Measurements from ENCODE around the gene UGT1A6.

Gene UGT1A6

GRCh38 chr2:233807215-233807865, 114.7 kb downstream of the UGT1A6 start:
- H3K4me3 ChIP-seq (ENCODE audit: low read length): no peak overlapping the region
- no peak for TF ChIP-seq CTCF (IDR thresholded peaks at IDR 0.05; ENCODE audit: insufficient read depth, low read depth, low read length, missing control alignments)
- DNase-seq (ENCODE audit: low read depth): no peak

GRCh38 chr2:233807966-233808935, 115.6 kb downstream of the UGT1A6 start:
- TF ChIP-seq CTCF (IDR thresholded peaks at IDR 0.05; ENCODE audit: insufficient read depth, low read depth, low read length, missing control alignments): no peak
- DNase-seq (ENCODE audit: low read depth): no peak
- H3K4me3 ChIP-seq (ENCODE audit: low read length): no peak overlapping the region

DNA sequence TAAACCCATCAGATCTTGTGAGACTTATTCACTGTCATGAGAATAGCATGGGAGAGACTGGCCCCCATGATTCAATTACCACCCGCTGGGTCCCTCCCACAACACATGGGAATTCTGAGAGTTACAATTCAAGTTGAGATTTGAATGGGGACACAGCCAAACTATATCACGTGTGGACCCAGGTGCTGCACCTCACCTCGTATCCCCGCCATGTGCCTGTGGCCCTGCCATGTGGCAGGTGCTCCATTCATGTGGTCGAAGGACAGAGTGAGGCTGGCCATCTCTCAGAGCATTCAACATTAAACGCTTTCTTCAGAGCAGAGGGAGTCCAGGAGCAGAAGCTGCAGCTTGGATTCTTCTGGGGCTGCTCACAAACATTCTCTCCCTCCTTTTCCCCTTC, 117.7 kb downstream of the UGT1A6 start:
- no peak for TF ChIP-seq CTCF (IDR thresholded peaks at IDR 0.05; ENCODE audit: insufficient read depth, low read depth, low read length, missing control alignments)
- no peak for DNase-seq (ENCODE audit: low read depth)
- no peak overlapping the region for H3K4me3 ChIP-seq (ENCODE audit: low read length)

DNA sequence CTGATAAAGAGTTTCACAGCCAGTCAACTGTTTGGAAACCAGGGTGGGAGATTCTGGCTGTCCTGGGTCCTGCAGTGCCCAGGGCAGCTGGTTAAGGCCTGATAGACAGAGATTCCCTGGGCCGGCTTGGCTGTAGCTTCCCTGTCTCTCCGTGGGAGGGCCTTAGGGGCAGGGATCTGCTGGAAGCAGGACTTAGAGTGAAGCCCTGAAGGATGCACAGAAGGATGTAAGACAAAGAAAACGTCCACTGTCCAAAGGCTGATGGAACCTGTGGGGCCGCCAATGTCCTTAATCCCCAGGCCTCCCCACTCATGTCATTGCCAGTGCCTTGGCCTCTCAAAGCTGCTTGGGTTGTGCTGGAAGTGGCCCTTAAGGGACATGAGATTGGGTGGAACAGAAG, 118.4 kb downstream of the UGT1A6 start:
- no peak overlapping the region for H3K4me3 ChIP-seq (ENCODE audit: low read length)
- TF ChIP-seq CTCF (IDR thresholded peaks at IDR 0.05; ENCODE audit: insufficient read depth, low read depth, low read length, missing control alignments): no peak
- DNase-seq (ENCODE audit: low read depth): no peak

- no peak overlapping the region for H3K4me3 ChIP-seq (ENCODE audit: low read length)
- no peak for DNase-seq (ENCODE audit: low read depth)
- no peak for TF ChIP-seq CTCF (IDR thresholded peaks at IDR 0.05; ENCODE audit: insufficient read depth, low read depth, low read length, missing control alignments)
Observed at GRCh38 chr2:233811732-233812131, 119.0 kb downstream of the UGT1A6 start.

GRCh38 chr2:233813236-233814055, 120.8 kb downstream of the UGT1A6 start:
- no peak for DNase-seq (ENCODE audit: low read depth)
- no peak overlapping the region for H3K4me3 ChIP-seq (ENCODE audit: low read length)
- no peak for TF ChIP-seq CTCF (IDR thresholded peaks at IDR 0.05; ENCODE audit: insufficient read depth, low read depth, low read length, missing control alignments)
